Activated CD4-positive, alpha-beta T cell treated with anti-CD3 and anti-CD28 coated beads, Interleukin-2, amount 50 U/mL, for 4 hours (primary cell): Measurements from ENCODE around the gene JPH2.

ENCODE experiments used
- DNase-seq, 2 experiments: peaks; one replicate each; pipeline ENCODE4 v3.0.0-alpha.2; 2020

JPH2 gene

DNA sequence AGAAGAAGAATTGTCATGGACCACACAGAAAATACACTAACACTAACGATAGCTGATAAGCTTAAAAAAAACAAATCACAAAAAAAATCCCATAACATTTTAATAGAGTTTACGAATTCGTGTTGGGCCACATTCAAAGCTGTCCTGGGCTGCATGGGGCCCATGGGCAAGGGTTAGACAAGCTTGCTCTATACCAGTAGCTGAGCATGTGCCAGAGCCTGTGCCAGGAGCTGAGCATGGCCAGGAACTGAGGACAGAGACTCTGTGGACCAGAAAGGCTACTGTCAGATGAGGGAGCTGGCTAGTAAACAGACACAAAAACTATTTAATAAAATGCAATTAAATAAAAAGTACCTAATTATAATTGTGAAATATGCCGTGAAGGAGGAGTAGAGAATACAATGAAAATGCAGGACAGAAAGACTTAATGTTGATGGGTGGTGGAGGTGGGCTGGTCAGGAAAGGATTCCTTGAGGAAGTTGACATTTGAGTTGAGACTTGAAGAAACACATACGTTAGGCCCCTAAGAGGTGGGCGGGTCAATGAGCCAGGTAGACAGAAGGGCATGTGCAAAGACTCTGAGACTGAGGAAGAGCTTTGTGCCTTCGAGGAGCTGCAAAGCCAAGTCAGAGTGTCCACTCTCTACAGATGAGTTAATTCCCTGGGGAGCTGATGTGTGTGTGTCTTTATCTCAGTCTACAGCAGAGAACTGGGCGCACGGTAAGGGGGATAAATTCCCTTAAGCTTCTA, 66.1 kb downstream of the JPH2 start:
- DNase-seq, result no peak

DNA sequence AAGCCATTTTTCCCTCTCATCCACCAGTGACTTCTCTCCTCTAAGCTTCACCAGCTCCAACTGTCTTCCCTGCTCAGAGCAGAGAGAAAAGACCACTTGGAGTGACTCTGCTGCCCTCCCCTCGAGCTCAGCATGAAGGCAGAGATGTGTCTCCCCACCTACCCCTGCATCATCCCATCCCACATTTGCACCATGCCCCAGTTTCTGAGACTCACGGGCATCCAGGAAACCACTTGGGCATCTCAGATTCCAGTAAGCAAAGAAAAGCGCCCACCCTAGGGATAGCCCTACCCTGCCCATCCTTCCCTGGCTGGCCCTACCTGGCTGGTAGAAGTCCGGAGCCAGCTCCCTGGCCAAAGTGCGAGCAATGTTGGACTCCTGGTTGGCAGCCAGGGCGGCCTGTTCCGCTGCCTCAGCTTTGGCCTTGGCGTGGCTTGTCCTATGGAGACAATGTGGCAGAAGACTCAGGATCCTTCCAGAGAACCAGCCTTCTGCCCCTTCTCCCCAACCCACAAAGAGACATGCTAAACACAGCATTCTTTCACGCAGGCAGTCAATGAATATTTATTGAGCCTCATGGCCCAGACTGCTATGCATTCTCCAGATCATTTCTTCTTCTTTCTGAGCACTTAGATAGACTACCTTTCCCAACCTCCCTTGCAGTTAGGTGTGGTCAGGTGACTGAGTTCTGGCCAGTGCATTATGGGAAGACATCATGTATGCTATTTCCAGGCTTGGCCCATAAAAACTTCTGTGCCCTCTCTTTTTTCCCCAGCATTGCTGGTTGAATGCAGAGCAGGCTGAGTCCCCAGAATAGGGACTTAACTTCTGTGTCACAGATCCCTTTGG, 68.6 kb downstream of the JPH2 start:
- DNase-seq, result no peak

DNA sequence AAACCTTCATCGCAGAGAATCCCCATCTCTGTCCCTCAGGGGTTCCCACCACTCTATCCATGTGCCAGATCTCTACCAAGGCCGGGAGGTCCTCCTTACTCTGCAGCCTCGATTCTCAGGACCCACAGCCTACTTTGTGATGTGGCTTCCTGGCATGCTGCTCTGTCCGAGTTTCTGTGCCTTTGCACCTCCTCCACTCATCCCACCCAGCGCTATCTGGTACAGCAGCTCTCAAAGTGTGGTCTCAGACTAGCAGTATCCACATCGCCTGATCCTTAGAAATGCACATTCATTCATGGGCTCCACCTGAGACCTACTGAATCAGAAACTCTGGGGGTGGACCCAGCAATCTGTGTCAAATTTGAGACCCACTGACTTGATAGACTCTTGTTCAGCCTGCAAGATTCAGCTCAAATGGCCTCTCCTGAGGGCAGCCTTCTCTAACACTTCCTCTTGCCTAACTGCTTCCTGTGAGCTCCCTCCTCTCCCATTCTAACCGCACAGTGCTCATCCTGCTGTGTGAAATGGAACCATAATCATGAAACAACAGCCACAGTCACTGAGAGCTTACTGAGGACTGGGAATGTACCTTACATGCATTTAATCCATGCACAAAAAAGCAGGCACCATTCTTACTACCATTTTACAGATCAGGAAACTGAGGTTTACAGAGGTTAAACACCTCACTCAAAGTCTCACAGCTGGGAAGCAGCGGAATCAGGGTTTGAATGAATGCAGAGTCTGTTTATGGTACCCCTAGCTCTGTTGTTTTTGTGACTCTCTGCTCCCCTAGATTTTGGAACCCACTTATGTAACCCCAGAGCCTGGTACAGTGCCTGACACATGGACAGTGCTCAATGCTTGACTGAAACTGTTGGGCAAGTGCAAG, 69.4 kb downstream of the JPH2 start:
- no peak for DNase-seq

DNA sequence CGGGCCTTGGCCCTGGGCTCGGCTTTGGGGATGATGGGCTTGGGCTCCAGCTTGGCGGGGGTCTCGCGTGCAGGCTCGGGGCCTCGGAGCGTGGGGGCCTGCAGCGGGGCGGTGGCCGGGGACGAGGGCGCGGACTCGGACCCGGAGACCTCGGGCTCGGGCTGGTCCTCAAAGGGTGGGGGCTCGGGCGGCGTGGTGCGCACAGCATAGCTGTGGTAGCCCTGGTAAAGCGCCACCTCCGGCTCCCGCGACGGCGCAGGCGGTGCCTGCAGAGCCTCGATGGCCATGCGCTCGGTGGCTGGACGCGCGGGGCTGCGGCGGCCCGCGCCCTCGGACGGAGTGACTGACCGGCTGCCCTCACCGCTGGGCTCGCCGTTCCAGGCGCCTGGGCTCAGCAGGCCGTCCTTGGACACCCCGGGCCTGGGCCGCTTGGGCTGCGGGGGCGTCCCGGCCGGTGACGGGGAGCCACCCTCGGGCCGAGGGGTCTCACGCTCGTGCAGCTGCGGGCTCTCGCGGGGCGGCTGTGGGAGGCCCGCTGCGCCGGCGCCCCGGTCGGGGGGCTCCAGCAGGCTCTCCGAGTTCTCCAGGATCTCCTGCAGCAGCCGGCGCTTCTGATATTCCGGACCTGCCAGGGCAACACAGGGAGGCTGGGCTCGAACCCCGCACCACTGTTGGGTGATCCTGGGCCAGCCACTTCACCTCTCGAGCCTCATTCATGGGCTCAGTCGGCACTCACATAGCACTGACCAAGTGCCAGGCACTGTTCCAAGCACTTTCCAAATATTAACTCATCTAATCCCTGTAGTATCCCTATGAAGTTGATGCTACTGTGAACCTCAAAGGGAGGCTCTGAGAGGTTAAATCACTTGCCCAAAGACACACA, 71.0 kb downstream of the JPH2 start:
- no peak for DNase-seq

DNA sequence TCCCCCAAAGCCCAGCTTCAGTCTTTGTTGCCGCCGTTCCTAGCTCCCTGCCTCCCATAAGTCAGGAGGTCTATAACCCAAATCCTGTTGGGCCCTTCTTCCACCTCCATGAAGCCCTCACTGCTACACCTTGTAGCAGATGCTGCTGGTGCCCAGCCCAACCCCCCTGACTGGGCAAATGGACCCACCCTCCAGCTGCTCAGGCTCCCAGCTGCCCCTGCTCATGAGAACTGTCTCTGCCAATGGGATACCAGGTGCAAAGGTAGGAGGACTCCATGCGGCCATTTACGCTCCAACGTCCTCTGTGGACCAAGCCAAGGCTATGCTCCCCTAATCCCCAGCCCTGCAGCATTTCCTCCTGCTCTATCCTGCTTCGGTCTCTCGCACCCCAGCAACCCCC, 71.8 kb downstream of the JPH2 start:
- no peak for DNase-seq

DNA sequence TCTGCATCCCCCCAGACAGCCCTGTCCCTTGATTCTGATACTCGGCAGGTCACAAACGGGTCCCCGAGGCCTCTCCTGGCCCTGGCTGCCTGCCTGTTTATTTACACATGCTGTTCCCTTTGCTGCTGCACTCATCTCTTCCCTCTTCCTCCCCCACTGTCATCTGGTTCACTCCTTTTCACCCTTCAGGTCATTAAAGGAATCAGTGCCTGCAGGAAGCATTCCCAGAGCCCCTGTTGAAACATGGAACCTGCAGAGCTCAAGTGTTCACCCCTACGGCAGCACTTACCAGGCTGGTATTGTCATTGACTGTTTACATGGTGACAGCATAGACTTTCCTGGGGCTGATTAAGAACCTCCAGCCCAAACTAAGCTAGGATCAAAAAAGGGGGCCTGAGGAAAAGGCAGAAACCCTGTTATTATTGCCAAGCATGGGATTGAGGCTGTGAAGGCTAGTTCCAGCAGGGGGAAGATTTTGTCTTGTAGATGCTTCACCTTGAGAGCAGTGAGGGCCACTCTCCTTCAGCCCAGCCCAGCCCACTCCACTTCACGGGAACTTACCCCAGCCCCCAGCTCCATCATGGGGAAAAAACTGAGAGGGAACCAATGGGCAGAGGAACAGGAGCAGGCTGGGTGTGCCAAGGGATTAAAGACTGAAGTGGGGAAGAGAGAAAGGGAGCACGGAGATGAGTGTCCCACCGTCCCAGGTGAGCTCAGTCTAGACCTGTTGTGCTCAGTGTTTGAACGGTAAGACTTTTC, 73.2 kb downstream of the JPH2 start:
- DNase-seq, result no peak

DNA sequence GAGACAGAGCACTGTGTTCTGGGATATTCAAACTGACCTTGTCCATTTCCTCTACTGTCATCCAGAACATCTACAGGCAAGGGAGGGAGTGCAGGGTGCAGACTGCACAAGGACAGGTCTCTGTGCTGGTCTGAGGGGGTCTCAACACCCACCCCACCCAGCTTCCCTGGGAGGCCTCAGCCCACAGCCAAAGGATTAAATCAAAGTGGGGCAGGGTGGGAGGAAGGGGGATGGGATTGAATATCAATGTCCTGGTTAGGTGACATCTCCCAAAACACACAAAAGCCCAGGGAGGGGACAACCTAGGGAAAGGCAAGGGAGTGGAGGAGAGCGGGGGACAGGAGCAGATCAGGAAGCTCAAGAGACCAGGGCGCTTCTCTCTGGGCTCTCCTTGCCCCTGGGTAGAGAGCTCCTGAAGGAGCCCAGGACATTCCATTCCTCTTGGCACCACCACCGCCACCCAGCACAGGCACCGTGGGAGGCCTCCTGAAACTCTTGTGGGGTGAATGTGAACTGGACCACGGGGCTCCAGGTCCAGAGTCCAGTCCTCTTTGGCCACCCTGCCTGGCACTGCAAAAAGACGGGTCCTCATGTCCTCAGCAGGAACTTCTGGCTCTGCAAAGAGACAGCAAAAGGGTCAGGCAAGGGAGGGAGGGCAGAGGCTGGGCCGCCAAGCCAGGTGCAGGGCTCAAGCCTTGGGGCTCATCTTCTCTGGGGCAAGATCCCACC, 73.9 kb downstream of the JPH2 start:
- no peak for DNase-seq

DNA sequence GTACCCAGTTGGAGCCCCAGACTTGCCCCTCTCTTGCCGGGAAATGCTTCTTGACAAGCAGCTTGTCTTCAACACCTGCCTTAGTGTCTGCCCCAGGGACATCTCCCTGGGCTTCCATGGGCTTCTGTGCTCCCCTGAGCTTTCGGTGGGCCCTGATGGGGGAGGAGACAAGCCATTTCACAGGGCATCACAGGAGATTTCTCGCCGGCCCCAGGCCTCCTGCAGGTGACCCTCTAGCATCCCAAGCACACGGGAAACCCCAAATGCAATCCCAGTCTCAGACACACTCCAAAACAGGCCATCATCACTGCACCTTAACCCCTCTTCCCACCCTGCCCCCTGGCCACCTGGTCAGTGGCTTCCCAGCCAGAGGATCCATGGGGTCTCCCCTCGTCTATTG, 74.5 kb downstream of the JPH2 start:
- no peak for DNase-seq

DNA sequence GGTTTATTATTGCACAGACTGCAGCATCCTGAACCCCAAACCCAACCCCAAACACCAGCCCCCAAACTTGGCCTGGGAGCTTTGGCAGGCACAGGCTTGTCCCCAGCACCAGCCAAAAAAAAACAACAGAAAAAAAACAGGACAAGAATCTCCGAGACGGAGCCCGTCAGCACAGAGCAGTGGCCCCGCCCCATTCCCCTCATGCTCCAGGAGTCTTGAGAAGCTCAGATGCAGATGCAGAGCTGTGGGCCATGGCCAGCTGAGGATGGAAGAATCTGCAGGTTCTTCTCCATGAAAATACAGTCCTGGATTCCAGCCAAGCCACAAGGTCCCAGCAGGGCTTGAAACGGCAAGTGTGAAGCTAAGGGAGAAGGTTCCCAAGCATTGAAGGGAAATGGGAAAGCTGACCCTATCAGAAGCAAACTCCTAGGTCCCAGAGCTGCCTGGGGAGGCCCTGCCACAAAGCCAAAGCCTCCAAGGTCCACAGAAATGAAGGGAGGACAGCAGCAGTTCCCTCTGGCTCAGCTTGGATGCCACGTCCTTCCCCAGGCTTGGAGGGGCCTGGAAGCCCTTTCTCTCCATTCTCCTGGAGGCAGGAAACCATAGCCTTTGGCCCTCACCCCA, 75.2 kb downstream of the JPH2 start:
- DNase-seq, result no peak

DNA sequence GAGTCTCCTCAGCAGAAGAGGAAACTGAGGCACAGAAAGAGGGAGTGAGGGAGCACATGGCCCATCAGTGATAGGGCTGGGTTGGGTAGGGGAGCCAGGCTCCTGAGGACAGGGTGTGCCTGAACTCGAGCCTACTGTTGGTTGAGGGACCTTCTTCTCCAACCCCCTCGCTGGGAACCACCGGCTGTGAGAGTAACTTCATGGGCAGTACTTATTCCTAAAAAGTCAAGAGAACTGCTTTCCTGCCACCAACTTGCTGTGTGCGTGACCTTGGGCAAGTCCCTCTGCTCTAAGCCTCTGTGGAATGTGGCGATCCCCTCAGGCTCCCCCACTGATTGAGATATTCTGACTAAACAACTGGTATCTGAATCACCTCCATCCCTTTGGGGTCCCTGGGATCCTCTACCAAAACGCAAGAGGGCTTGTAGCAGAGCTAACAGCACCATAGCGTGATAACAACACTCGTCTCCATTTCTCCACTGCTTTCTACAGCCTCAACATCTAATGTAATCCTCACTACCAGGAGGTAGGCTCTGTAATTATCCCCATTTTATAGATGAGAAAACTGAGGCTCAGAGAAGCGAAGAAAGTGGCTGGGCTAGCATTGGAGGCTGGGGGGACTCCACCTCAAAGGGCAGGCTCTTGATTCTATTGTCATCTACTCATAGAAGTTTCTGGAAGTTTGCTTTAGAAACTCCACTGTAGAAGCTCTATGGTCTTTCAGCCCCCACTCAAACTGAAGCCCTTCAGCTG, 76.0 kb downstream of the JPH2 start:
- no peak for DNase-seq

DNA sequence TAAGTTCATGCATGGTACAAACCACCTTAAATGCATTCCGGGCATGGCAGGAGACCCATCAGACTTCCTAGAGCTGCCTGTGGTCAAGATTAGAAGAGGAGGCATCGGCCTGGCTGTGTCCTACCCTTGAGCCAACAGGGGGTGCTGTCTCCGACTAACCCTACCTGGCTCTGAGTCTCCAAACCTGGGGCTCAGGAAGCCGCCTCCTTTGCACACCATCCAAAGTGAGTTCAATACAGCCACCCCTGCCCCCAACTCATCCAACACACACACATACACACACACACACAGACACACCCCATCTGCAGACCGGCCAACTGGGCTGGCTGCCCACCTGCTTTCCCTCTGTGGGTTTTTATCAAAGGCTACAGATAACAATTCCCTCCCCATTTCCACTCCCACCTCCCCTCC, 77.0 kb downstream of the JPH2 start:
- DNase-seq, result no peak

DNA sequence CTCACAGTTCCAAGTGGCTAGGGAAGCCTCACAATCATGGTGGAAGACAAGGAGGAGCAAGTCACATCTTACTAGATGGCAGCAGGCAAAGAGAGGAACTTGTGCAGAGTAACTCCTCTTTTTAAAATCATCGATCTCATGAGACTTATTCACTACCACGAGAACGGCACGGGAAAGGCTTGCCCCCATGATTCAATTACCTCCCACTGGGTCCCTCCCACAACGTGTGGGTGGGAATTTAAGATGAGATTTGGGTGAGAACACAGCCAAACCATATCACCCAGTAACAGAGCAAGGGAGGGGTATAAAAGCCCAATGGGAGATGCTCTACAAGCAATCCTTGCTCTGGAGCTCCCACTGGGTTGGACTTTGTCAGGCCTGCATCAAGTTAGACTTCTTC, 80.4 kb downstream of the JPH2 start:
- DNase-seq, result no peak

DNA sequence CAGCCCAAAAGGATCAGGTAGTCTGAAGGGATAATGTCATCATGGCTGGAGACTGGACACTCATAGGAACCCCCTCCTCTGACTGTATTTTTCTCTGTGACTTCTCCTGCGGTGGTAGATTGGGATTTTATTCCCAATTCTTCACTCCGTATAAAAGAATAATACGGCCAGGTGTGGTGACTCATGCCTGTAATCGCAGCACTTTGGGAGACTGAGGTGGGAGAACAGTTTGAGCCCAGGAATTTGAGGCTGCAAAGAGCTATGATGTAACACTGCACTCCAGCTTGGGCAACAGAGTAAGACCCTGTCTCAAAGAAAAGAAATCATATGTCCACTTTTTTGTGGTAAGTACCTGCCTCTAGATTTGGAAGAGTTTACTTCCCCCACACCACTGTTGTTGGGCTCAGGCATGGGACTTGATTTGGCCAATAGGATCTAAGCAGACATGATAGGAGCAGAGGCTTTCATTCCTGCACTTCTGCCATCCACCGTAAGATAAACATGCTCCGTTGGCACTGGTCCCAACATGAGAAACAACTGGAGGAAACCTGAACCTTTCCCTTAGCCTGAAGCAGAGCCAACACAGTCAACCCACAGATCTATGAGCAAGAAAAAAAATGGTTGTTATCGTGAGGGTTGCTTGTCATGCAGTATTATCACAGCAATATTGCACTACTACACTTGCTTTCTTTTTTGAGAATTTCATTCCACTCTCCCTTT, 82.0 kb downstream of the JPH2 start:
- DNase-seq, result no peak

DNA sequence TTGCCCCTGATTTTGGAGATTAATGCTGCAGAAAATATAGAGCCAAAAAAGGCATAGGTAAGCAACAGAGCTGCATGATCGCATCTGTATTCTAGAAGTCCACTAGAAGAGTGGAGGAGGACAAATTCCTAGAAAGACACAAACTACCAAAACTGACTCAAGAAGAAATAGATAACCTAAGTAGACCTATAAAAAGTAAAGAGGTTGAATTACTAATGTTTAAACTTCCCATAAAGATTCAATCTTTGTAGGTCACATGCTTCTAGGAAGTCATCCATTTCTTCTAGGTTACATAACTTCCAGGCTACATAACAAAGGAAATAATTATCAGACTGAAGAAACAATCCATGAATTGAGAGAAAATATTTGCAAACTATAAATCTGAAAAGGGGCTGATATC, 84.4 kb downstream of the JPH2 start:
- no peak for DNase-seq

DNA sequence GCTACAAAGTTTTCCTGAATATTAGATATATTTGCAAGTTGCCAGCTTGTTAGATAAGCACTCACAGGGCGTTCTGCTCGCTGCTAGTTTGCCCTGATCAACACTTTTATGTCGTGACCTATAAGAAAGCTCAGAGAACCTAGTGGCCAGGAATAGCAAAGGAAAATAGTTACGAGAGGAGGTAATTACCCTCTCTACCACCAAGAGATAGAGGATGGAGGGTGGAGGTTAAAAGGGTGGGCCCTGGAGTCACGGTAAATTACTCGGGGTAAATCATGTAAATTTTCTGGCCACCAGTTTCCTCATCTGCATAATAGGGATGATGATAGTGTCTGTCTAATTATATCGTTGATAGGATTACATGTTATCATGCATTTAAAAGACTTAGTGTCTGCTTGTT, 87.2 kb downstream of the JPH2 start:
- no peak for DNase-seq

DNA sequence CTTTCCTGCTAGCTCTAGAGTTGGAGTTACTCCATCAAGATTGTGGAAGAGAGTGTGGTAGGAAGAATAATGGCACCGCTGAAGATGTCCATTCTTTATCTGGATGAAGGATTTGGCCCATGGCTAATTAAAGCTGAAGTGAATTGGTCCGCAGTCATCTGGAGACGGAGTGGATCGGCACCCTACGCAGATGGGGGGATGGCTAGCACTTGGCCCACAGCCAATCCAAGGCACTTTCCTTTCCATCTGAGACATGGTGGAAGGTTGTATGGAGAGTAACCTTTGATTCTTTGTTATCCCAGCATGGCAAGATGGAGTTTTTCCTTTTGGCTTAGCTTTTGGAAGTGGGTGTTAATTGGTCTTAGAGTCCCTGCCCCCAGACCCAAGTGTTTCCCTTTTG, 88.3 kb downstream of the JPH2 start:
- no peak for DNase-seq

DNA sequence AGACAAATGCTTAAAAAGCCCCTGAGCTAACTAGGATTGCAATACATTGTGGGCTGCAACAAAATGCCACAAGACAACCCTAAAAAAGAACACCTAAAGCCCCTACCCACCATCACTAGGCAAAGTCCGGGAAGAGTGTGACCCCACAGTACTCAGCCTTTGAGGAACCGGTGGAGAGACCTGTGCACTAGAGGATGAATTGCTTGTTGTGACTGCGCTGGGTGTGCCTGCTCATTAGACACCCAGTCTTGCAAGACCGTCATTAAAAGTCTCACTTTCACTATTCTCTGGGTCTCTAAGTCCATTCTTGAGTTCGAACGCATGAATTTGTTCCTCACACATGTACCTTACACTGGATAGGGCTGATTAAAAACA, 88.7 kb downstream of the JPH2 start:
- no peak for DNase-seq

DNA sequence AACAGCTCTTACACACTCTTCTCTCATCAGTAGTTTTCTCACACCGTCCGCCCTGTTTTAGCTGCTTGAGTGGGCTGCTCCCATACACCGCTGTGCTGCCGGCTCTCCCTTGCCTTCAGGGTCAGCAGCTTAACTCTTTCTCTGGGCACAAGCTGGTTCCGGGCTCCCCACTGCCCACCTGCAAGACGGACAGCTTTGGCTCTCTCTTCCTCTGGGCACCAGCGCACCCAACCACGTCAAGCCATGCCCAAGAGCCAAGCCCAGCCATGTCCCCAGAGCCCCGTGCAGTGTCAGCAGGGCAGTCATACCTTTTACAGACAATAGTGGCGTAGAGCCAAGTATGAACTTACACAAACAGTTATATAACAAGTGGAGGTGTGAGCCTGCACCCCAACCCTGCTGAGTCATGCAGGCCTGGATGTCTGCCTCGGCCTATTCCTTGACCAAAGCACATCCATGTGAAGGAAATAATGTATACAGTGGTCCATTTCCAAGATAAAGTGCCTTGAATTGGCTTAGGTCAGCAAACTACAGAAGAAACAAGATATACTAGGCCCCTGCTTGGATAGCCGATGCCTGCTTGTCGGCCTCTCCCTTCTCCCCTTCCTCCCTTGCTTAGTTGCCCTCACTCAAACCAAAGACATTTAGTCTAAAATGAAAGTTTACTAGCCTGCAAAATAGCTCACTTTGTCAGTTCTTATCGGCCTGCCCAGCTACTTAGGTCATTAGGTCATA, 89.3 kb downstream of the JPH2 start:
- DNase-seq, result no peak
